ENCODE data around the gene ATP6V0C.

DNA sequence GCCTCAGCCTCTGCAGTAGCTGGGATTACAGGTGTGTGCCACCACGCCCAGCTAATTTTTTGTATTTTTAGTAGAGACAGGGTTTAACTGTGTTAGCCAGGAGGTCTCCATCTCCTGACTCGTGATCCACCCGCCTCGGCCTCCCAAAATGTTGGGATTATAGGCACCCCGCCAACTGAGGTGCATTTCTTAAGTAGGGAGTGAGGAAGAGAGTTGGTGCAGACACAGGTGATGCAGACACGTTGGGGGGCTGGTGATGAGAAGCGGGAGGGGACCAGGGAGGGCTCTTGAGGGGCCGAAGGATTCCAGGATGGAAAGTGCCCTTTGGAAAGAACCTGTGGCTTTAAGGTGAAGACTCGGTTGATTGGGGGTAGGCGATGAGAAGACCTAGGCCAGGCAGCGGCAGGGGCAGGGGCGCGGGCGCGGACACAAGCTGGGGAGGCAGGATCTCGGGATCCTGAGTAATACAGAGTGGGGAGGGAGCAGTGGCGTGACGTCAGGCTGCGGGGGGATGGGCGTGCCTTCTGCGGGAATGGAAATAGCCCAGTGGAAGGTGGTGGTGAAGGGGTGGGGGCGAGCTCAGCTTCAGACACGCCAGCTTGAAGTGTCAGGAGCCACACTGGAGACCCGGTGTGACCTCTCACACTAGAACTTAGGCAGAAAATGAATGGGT, 2.5 kb upstream of the ATP6V0C start:
- TF ChIP-seq, protein P1, sequence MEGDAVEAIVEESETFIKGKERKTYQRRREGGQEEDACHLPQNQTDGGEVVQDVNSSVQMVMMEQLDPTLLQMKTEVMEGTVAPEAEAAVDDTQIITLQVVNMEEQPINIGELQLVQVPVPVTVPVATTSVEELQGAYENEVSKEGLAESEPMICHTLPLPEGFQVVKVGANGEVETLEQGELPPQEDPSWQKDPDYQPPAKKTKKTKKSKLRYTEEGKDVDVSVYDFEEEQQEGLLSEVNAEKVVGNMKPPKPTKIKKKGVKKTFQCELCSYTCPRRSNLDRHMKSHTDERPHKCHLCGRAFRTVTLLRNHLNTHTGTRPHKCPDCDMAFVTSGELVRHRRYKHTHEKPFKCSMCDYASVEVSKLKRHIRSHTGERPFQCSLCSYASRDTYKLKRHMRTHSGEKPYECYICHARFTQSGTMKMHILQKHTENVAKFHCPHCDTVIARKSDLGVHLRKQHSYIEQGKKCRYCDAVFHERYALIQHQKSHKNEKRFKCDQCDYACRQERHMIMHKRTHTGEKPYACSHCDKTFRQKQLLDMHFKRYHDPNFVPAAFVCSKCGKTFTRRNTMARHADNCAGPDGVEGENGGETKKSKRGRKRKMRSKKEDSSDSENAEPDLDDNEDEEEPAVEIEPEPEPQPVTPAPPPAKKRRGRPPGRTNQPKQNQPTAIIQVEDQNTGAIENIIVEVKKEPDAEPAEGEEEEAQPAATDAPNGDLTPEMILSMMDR (IDR thresholded peaks at IDR 0.05; ENCODE audit: poor library complexity, severe bottlenecking) = no peak
- TF ChIP-seq POLR2AphosphoS5 (IDR thresholded peaks at IDR 0.05) = no peak
- no peak for TF ChIP-seq TAF1 (IDR thresholded peaks at IDR 0.05; ENCODE audit: low read depth)

Measured in neural cell (in vitro differentiated cells).